ENCODE measurements around the gene UBA1.
"Not testable (repeated sequence)": the region's sequence is repeated elsewhere in the genome, so short reads cannot be mapped to it uniquely, and the experiment has no call there.

UBA1 gene

GRCh38 chrX:47232197-47232802 lies 38.7 kb downstream of the UBA1 start:
- DNase-seq: no peak

GRCh38 chrX:47232803-47233332 lies 39.2 kb downstream of the UBA1 start, which contains the start of gene USP11:
Gene USP11 (plus strand): TSS chrX:47233009. CDS start chrX:47233044, 35 bp downstream.
- peak; percentile 53 for DNase-seq

DNA sequence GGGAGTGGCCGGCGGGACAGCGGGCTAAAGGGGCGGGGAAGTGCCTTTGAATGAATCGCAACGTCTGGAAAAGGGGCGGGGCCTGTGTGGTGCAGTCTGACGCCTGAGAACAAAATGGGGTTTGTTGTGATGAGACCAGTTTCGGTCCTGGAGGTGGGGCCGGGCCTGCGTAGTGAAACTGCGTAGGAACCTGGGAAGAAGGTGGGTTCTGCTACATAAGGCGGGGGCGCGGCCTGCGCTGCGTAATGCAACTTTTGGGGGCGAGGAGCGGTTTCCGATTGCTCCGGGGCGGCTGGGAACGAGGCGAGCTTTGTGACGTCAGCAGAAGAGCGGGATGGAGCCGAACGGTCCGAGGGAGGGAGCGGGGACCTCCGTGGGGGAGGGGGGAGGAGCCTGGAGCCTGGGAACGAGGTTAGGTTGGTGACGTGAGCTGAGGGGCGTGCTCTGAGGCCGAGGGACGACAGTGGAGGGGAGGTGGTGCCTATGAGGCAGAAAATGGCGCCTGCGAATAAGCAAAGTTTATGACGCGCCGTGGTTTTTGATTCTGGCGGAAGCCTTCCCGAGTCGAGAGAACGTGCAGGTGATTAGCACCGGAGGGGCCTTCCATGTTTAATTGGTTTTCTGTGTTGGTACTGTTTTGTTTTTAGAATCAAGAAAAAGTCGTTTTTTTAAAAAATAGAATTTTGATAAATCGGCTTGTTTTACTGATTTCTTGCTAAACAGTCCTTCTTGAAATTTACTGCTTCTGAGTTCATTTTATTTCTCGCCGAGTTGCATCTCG lies 39.9 kb downstream of the UBA1 start:
- peak; percentile 98 for DNase-seq

DNA sequence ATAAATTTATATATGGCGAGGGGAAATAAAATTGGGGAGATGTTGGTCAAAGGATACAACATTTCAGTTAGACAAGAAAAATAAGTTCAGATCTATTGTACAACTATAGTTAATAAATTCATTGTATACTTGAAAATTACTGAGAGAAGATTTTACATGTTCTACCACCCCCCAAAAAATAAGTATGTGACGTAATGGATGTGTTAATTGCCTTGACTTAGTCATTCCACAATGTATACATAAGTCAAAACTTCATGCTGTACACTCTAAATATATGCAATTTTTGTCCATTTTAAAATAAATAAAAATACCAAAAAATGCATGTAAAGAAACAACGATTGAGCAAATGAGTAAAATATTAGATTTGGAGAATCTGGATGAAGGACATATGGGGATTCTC lies 41.0 kb downstream of the UBA1 start:
- no peak for DNase-seq

GRCh38 chrX:47235691-47236103 lies 42.1 kb downstream of the UBA1 start:
- DNase-seq: no peak

DNA sequence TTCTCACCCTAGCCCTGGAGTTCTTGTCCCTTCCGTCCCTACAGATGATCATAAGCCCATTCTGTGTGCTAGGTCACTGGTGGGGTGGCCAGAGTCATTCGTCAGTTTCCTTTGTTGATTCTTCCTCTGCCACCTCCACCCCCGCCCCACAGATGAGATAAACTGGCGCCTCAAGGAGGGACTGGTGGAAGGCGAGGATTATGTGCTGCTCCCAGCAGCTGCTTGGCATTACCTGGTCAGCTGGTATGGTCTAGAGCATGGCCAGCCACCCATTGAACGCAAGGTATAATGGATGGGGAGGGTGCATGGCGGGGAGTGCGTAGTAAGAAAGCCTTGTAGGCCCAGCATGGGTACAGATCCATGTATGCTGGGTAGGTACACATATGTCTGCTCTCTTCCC lies 45.6 kb downstream of the UBA1 start:
- no peak for DNase-seq

DNA sequence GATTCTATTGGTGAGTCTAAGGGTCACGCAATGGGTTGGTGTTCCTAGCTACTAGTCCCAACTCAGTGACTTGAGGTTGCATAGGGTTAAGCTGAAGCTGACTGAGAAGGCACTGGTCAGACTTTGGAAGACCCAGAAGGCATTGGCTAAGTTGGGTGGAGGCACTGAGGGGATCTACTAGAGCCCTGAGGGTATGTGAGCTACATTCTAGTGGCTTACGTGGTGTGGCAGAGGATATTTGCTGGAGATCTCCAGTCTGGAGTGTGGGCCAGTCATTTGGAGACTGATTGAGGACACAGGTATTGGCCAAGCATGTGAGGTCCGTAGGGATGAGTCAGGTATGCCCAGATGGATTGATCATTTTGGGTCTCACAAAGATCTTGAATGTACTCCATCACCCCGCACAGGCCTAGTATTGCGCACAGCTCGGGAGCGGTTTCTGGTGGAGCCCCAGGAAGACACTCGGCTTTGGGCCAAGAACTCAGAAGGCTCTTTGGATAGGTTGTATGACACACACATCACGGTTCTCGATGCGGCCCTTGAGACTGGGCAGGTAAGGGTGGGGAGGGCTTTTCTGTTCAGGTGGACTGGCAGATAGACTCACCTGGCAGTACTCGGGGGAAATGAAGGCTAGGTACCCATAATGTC lies 46.4 kb downstream of the UBA1 start:
- no peak for DNase-seq

- DNase-seq: no peak
These were observed 47.0 kb downstream of the UBA1 start for GRCh38 chrX:47240619-47241018.

GRCh38 chrX:47241201-47242011 lies 47.8 kb downstream of the UBA1 start:
- no peak for DNase-seq

DNA sequence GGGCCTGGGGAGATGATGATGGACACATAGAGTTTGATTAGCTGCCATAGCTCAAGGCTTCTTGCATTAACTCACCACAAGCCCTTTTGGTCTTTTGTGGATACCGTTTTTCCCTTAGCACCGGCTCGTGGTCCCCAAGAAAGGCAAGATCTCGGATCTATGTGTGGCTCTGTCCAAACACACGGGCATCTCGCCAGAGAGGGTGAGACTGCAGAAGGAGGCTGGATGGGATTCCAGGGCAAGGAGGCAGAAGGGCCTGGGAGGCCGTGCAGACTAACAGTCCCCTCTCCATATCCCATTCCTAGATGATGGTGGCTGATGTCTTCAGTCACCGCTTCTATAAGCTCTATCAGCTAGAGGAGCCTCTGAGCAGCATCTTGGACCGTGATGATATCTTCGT lies 48.7 kb downstream of the UBA1 start:
- no peak for DNase-seq

GRCh38 chrX:47243351-47243750 lies 49.7 kb downstream of the UBA1 start:
- DNase-seq: no peak

DNA sequence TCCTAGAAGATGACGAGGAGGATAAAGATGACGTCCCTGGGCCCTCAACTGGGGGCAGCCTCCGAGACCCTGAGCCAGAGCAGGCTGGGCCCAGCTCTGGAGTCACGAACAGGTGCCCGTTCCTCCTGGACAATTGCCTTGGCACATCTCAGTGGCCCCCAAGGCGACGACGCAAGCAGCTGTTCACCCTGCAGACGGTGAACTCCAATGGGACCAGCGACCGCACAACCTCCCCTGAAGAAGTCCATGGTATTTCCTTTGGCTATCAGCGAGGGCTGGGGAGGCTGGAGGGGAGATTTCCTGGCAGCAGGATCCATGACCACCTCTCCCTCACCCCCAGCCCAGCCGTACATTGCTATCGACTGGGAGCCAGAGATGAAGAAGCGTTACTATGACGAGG lies 51.0 kb downstream of the UBA1 start:
- no peak for DNase-seq

DNA sequence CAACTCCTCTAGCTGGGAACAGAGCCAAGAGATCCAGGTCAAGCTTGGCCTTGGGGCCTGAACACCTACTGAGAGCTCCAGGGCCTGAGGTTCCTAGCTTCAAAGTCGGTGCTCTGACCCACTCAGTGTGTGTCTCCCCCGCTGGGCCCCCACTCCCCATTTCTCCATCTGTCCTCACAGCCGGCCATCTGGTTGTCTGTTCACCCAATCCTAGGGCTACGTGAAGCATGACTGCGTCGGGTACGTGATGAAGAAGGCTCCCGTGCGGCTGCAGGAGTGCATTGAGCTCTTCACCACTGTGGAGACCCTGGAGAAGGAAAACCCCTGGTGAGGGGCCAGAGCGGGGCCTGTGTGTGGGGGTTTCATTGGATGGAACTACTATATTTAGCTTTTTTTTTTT lies 51.5 kb downstream of the UBA1 start:
- DNase-seq: no peak

- no peak for DNase-seq
These were observed 53.8 kb downstream of the UBA1 start for GRCh38 chrX:47247206-47247998.

DNA sequence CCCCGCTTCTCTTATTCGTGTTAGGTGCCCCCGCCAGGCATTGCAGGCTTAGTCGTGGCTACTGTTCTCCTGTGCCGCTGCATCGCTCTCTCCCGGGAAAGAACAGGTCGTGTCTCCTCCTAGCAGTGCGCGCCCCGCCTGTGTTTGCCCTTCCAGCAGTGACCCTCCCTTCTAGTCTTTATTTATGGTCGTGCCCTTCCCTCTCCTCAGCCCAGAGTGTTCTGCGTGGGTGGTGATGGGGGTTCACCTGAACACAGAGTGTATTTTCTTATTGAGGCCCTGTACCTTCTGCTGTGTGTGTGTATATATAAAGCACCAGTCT lies 54.3 kb downstream of the UBA1 start:
- no peak for DNase-seq

- DNase-seq: no peak
These were observed 54.9 kb downstream of the UBA1 start for GRCh38 chrX:47248576-47248975.

DNA sequence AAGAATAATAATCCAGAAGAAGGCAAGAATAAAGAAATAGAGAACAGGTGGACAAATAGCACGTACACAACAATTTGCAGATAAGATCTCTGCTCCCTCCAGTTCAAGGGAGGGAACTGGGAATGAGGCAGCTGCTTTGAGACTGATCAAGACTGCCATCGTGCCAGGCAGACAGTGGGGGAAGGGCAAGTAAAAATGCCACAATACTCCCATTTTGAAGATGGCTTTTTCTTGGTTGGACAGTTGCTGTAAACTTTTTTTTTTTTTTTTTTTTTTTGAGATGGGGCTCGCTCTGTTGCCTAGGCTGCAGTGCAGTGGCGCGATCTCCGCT lies 56.4 kb downstream of the UBA1 start:
- no peak for DNase-seq

DNA sequence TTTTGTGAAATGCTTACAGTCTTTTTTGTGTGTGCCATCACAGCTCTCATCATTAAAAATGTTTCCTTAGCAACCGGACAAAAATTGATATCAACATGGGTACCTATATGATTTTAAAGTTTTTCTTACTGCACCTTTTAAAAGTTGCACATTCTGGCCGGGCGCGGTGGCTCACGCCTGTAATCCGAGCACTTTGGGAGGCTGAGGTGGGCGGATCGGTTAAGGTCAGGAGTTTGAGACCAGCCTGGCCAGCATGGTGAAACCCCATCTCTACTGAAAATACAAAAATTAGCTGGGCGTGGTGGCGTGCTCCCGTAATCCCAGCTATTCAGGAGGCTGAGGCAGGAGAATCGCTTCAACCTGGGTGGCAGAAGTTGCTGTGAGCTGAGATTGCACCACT lies 64.0 kb downstream of the UBA1 start:
- not testable (repeated sequence) for DNase-seq

Data from CD4-positive, alpha-beta T cell treated with Interleukin-4 for 4 hours (primary cell).